ENCODE data around the gene MIA2.
"Not testable (repeated sequence)": the region's sequence is repeated elsewhere in the genome, so short reads cannot be mapped to it uniquely, and the experiment has no call there.

Gene MIA2

DNA sequence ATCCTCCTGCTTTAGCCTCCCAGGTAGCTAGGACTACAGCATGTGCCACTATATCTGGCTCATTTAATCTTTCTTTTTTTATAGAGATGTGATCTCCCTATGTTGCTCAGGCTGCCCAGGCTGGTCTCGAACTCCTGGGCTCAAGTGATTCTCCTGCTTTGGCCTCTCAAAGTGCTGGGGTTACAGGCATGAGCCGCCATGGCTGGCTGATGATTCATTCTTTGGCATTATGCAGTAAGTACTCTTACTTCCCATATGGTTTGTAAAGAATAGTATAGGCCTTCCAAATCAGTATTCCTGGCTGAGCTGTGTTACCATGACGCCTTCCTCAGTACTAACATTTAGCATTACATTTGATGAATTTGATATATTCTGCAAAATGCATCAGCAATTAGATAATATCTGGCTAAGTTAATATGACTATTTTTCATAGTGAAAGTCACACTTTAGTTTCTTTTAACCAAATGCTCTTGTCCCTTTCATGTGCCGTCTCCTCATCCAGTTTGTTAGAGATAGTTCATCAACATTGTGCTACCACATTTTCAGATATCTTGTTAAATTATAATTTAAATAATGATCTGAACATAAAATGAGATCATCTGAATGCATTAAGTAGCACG, 3.2 kb upstream of the MIA2 start:
- peak; percentile 6 for DNase-seq

GRCh38 chr14:39231751-39232553, 1.8 kb upstream of the MIA2 start:
- peak; percentile 74 for DNase-seq

- peak; percentile 82 for DNase-seq
Observed at GRCh38 chr14:39232554-39233415, 930 bp upstream of the MIA2 start.

GRCh38 chr14:39234986-39235385, 1.3 kb downstream of the MIA2 start:
- not testable (repeated sequence) for DNase-seq

DNA sequence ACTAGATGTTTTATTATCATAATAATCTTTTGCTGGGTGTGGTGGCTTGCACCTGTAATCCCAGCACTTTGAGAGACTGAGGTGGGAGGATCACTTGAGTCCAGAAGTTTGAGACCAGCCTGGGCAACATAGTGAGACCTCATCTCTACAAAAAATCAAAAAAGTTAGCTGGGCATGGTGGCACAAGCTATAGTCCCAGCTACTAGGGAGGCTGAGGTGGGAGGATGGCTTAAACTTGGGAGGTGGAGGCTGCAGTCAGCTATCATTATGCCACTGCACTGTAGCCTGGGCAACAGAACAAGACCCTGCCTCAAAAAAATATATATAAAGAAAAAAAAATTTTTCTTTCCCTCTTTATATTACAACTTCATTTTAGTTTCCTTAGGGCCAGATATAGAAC, 1.8 kb downstream of the MIA2 start:
- DNase-seq: not testable (repeated sequence)

GRCh38 chr14:39240769-39241168, 7.1 kb downstream of the MIA2 start:
- DNase-seq: no peak

GRCh38 chr14:39241637-39242036, 7.9 kb downstream of the MIA2 start:
- DNase-seq: no peak

GRCh38 chr14:39243831-39244230, 10.1 kb downstream of the MIA2 start:
- no peak for DNase-seq

GRCh38 chr14:39246618-39247017, 12.9 kb downstream of the MIA2 start:
- DNase-seq: no peak

GRCh38 chr14:39247256-39247655, 13.5 kb downstream of the MIA2 start:
- DNase-seq: no peak

GRCh38 chr14:39251547-39251946, 17.8 kb downstream of the MIA2 start:
- no peak for DNase-seq

DNA sequence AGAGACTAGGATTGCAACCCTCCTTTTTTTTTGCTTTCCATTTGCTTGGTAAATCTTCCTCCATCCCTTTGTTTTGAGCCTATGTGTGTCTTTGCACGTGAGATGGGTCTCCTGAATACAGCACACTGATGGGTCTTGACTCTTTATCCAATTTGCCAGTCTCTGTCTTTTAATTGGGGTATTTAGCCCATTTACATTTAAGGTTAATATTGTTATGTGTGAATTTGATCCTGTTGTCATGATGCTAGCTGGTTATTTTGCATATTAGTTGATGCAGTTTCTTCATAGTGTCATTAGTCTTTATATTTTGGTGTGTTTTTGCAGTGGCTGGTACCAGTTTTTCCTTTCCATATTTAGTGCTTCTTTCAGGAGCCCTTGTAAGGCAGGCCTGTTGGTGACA, 23.7 kb downstream of the MIA2 start:
- DNase-seq: not testable (repeated sequence)

DNA sequence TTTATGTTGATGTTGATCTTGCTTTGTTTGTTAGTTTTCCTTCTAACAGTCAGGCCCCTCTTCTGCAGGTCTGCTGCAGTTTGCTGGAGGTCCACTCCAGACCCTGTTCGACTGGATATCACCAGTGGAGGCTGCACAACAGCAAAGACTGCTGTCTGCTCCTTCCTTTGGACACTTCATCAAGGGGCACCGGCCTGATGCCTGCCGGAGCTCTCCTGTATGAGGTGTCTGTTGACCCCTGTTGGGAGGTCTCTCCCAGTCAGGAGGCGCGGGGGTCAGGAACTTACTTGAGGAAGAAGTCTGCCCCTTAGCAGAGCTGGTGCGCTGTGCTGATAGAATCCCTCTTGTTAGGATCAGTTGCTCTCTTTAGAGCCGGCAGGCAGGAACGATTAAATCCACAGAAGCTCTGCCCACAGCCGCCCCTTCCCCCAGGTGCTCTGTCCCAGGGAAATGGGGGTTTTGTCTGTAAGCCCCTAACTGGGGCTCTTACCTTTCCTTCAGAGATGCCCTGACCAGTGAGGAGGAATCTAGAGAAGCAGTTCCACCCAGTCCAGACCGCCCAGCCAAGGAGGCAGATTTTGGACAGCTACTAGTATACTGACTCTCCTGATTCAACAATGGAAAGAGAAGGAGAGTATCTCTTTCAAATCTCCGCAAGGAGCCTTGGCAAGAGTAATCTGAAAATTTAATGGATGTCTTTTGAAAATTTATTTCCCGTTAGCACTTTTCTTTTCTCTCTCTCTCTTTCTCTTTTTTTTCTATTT, 25.2 kb downstream of the MIA2 start:
- DNase-seq: no peak

DNA sequence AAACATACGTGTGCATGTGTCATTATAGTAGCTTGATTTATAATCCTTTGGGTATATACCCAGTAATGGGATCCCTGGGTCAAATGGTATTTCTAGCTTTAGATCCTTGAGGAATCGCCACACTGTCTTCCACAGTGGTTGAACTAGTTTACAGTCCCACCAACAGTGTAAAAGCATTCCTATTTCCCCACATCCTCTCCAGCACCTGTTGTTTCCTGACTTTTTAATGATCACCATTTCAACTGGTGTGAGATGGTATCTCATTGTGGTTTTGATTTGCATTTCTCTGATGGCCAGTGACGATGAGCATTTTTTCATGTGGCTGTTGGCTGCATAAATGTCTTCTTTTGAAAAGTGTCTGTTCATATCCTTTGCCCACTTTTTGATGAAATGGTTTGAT, 26.4 kb downstream of the MIA2 start:
- not testable (repeated sequence) for DNase-seq

- not testable (repeated sequence) for DNase-seq
Observed at GRCh38 chr14:39262214-39262613, 28.5 kb downstream of the MIA2 start.

- DNase-seq: no peak
Observed at GRCh38 chr14:39264057-39264456, 30.3 kb downstream of the MIA2 start.

- no peak for DNase-seq
Observed at GRCh38 chr14:39264558-39264957, 30.8 kb downstream of the MIA2 start.

GRCh38 chr14:39265033-39265432, 31.3 kb downstream of the MIA2 start:
- DNase-seq: peak; percentile 10

GRCh38 chr14:39265806-39266524, 32.2 kb downstream of the MIA2 start:
- DNase-seq: peak; percentile 55

GRCh38 chr14:39266525-39266870, 32.8 kb downstream of the MIA2 start:
- DNase-seq: no peak

DNA sequence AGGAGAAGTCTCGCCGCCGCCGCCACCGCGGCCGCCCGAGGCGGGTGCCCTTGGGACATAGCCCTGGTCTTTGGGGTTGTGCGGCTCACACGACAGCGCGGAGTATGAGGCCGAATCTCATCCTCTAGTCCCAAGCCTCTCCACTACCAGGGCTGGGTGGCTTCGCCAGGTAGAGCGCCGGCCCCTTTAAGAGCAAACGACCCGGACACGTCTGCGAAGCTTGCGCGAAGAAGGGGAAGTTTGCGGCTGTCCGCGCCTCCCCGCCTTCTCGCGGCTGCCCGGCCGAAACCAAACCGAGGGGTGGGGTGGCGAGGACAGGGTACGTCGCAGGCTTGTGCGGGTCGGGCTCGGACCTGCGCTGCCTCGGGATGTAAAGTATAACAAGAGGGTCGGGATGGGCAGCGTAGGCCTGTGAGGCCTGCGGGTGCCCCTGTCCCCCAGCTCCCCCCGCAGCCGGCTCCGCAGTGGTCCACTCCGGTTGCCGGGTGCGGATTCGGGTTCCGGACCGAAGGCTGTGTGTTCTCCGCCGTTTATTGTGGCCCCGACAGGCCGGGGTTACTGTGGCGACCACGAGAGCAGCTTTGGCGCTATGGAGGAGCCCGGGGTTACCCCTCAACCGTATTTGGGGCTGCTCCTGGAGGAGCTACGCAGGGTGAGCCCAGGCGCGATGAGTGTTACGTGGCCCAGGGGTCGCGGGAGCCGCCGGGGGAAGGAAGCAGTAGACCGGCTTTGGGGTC, 33.3 kb downstream of the MIA2 start:
- DNase-seq: peak; percentile 87

Data from inflammatory macrophage treated with lipopolysaccharide for 4 hours (primary cell).